ENCODE results near the gene ETFB. TPM values are rescaled to one million over a fixed set of nuclear protein-coding genes. Genes with fewer than 3 reads are reported as not detected.

The ETFB gene
- total RNA-seq, 1 experiment from 2014 or later: 66.2 TPM

DNA sequence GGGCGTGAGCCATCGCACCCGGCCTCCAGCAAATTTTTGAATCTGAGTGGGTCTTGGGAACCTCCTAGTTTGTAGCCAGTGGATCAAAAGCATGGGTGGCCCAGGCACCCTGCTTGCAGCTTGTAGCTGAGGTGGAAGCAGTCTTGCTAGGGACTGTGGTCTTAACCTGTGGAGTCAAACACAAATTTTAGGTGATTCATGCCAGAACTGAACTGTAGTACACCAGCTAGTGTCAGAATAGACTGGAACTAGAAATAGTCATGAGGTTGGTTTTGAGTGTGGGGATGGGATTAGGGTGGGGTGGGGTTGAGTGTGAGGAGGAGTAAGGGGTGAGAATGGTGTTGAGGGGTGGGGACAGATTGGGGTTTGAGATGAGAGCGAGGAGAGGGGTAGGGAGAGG, 15.8 kb upstream of the ETFB start:
- Histone ChIP-seq H3K27me3 (ENCODE audit: control insufficient read depth, insufficient read depth, low read length) (no peaks in the 10 kb centered on the region), H3K36me3 (ENCODE audit: control insufficient read depth, insufficient read depth, low read length) (no peaks in the 10 kb centered on the region), H3K9me3 (ENCODE audit: control insufficient read depth, insufficient read depth, low read depth, low read length) (no peaks in the 10 kb centered on the region), H3K4me3 (ENCODE audit: low read depth in 2 of 2, low read length in 2 of 2) (no peak overlapping the region), H3K27ac (ENCODE audit: low read length) (no peak overlapping the region), H3K4me1 (ENCODE audit: control insufficient read depth, insufficient read depth, low read length) (no peaks in the 10 kb centered on the region)
- ATAC-seq: no peak
- in situ Hi-C loops (cut with HindIII; ENCODE audit: low pct_unique_long_range_greater_than_20kb, low sequenced_read_pairs) (no loop called here), intact Hi-C loops (cut with micrococcal nuclease; ENCODE audit: unreplicated experiment) (no loop called here)
- DNase-seq (ENCODE audit: low read depth, low spot score): no peak
- CTCF ChIA-PET: no interaction called here
- POLR2A ChIA-PET: interaction anchor here (0.6 kb wide), 1 partner anchor 329 kb away, joined by 9 read pairs; no protein-coding TSS in a partner anchor
- TF ChIP-seq REST (IDR thresholded peaks at IDR 0.05; ENCODE audit: insufficient read depth in 1 of 2, low read depth in 2 of 2, low read length in 1 of 2): no peak
- TF ChIP-seq TCF7L2 (IDR thresholded peaks at IDR 0.05; ENCODE audit: low read depth, low read length): no peak
- BruUV-seq (replicated peaks): no TSS peak

DNA sequence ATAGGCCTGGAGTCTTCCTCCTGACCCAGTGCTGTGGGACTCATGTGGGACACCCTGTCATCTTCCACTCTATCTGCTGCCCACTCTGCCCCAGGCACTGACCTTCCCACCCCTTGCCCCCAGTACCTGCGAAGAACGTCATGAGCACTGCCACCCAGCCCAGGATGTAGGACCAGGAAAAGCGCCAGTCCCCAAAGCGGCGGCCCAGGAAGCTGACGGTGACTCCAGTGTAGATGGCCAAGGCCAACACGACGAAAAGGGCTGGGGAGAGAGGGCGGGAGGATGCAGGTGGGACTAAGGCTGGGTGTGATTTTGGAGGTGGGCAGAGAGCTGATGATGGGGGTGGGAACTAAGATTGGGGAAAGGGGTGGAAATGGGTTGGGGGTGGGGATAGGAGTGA, 14.2 kb upstream of the ETFB start:
- intact Hi-C loops (cut with micrococcal nuclease; ENCODE audit: unreplicated experiment) (no loop called here), in situ Hi-C loops (cut with HindIII; ENCODE audit: low pct_unique_long_range_greater_than_20kb, low sequenced_read_pairs) (no loop called here)
- ATAC-seq (no peak), DNase-seq (ENCODE audit: low read depth, low spot score) (no peak)
- Histone ChIP-seq H3K27me3 (ENCODE audit: control insufficient read depth, insufficient read depth, low read length) (no peaks in the 10 kb centered on the region), H3K27ac (ENCODE audit: low read length) (no peak overlapping the region), H3K36me3 (ENCODE audit: control insufficient read depth, insufficient read depth, low read length) (no peaks in the 10 kb centered on the region), H3K4me1 (ENCODE audit: control insufficient read depth, insufficient read depth, low read length) (no peaks in the 10 kb centered on the region), H3K9me3 (ENCODE audit: control insufficient read depth, insufficient read depth, low read depth, low read length) (no peaks in the 10 kb centered on the region), H3K4me3 (ENCODE audit: low read depth in 2 of 2, low read length in 2 of 2) (no peak overlapping the region)
- TF ChIP-seq SIN3A (IDR thresholded peaks at IDR 0.05; ENCODE audit: borderline replicate concordance, insufficient read depth, low read depth, low read length): no peak
- CTCF ChIA-PET: no interaction called here
- BruUV-seq (replicated peaks): no TSS peak
- POLR2A ChIA-PET: no interaction called here

GRCh38 chr19:51377422-51377821, 11.2 kb upstream of the ETFB start:
- Histone ChIP-seq H3K4me3 (ENCODE audit: low read depth in 2 of 2, low read length in 2 of 2) (no peak overlapping the region), H3K9me3 (ENCODE audit: control insufficient read depth, insufficient read depth, low read depth, low read length) (no peaks in the 10 kb centered on the region), H3K27me3 (ENCODE audit: control insufficient read depth, insufficient read depth, low read length) (no peaks in the 10 kb centered on the region), H3K4me1 (ENCODE audit: control insufficient read depth, insufficient read depth, low read length) (no peaks in the 10 kb centered on the region), H3K27ac (ENCODE audit: low read length) (no peak overlapping the region), H3K36me3 (ENCODE audit: control insufficient read depth, insufficient read depth, low read length) (no peaks in the 10 kb centered on the region)
- ATAC-seq (no peak), DNase-seq (ENCODE audit: low read depth, low spot score) (no peak)
- BruUV-seq (replicated peaks): no TSS peak
- in situ Hi-C loops (cut with HindIII; ENCODE audit: low pct_unique_long_range_greater_than_20kb, low sequenced_read_pairs): no loop called here
- TF ChIP-seq POLR2AphosphoS5 (IDR thresholded peaks at IDR 0.05; ENCODE audit: low read depth, low read length): no peak
- no peak for TF ChIP-seq TCF7L2 (IDR thresholded peaks at IDR 0.05; ENCODE audit: low read depth, low read length)
- intact Hi-C loops (cut with micrococcal nuclease; ENCODE audit: unreplicated experiment): no loop called here
- CTCF ChIA-PET: no interaction called here
- POLR2A ChIA-PET: no interaction called here

GRCh38 chr19:51375504-51376221, 9.5 kb upstream of the ETFB start:
- POLR2A ChIA-PET: no interaction called here
- no peak for TF ChIP-seq REST (IDR thresholded peaks at IDR 0.05; ENCODE audit: insufficient read depth in 1 of 2, low read depth in 2 of 2, low read length in 1 of 2)
- TF ChIP-seq TCF7L2 (IDR thresholded peaks at IDR 0.05; ENCODE audit: low read depth, low read length): no peak
- TF ChIP-seq SIN3A (IDR thresholded peaks at IDR 0.05; ENCODE audit: borderline replicate concordance, insufficient read depth, low read depth, low read length): no peak

More at GRCh38 chr19:51375504-51376221, 9.5 kb upstream of the ETFB start:
- CTCF ChIA-PET: no interaction called here
- Histone ChIP-seq H3K4me1 (ENCODE audit: control insufficient read depth, insufficient read depth, low read length) (no peaks in the 10 kb centered on the region), H3K36me3 (ENCODE audit: control insufficient read depth, insufficient read depth, low read length) (no peaks in the 10 kb centered on the region), H3K4me3 (ENCODE audit: low read depth in 2 of 2, low read length in 2 of 2) (no peak overlapping the region), H3K27me3 (ENCODE audit: control insufficient read depth, insufficient read depth, low read length) (no peaks in the 10 kb centered on the region), H3K9me3 (ENCODE audit: control insufficient read depth, insufficient read depth, low read depth, low read length) (no peaks in the 10 kb centered on the region), H3K27ac (ENCODE audit: low read length) (no peak overlapping the region)
- ATAC-seq: no peak
- intact Hi-C loops (cut with micrococcal nuclease; ENCODE audit: unreplicated experiment) (no loop called here), in situ Hi-C loops (cut with HindIII; ENCODE audit: low pct_unique_long_range_greater_than_20kb, low sequenced_read_pairs) (no loop called here)
- DNase-seq (ENCODE audit: low read depth, low spot score): no peak
- BruUV-seq (replicated peaks): no TSS peak

Measured in Panc1 (cell line).